COLO668 (cell line): Measurements from ENCODE around the gene INKA2.

Experiments used
- DNase-seq: peaks from one replicate; lab custom pipeline; 2025; ENCODE audit not compliant: unreplicated experiment; lab: John Stamatoyannopoulos, UW

INKA2 gene

GRCh38 chr1:111734426-111734825 lies 4.8 kb downstream of the INKA2 start:
- DNase-seq: no peak

GRCh38 chr1:111733992-111734341 lies 5.2 kb downstream of the INKA2 start:
- DNase-seq: no peak

- peak; percentile 39 for DNase-seq
Measured at GRCh38 chr1:111733183-111733991, 5.8 kb downstream of the INKA2 start.

GRCh38 chr1:111732718-111733117 lies 6.5 kb downstream of the INKA2 start:
- DNase-seq: no peak

GRCh38 chr1:111731956-111732355 lies 7.2 kb downstream of the INKA2 start:
- no peak for DNase-seq

- no peak for DNase-seq
Measured at GRCh38 chr1:111730706-111731105, 8.5 kb downstream of the INKA2 start.

- DNase-seq: no peak
Measured at GRCh38 chr1:111729946-111730681, 9.1 kb downstream of the INKA2 start.

GRCh38 chr1:111729271-111729921 lies 9.8 kb downstream of the INKA2 start:
- DNase-seq: no peak

- DNase-seq: no peak
Measured at GRCh38 chr1:111727056-111727455, 12.1 kb downstream of the INKA2 start.

GRCh38 chr1:111725192-111725591 lies 14.0 kb downstream of the INKA2 start:
- DNase-seq: no peak

GRCh38 chr1:111723871-111724270 lies 15.3 kb downstream of the INKA2 start:
- DNase-seq: no peak

- DNase-seq: no peak
Measured at GRCh38 chr1:111723091-111723806, 15.9 kb downstream of the INKA2 start.

- DNase-seq: no peak
Measured at GRCh38 chr1:111720977-111721786, 18.0 kb downstream of the INKA2 start.

GRCh38 chr1:111720274-111720976 lies 18.8 kb downstream of the INKA2 start:
- DNase-seq: no peak

- DNase-seq: no peak
Measured at GRCh38 chr1:111719674-111720132, 19.5 kb downstream of the INKA2 start.

GRCh38 chr1:111719135-111719534 lies 20.1 kb downstream of the INKA2 start:
- DNase-seq: no peak

- no peak for DNase-seq
Measured at GRCh38 chr1:111717450-111717849, 21.7 kb downstream of the INKA2 start.

GRCh38 chr1:111716333-111716732 lies 22.9 kb downstream of the INKA2 start:
- no peak for DNase-seq

- DNase-seq: no peak
Measured at GRCh38 chr1:111709986-111710385, 29.2 kb downstream of the INKA2 start.

- no peak for DNase-seq
Measured at GRCh38 chr1:111707906-111708305, 31.3 kb downstream of the INKA2 start.
